Endothelial cell of umbilical vein (primary cell): ENCODE measurements around the gene DYRK1A. TPM values are rescaled to one million over a fixed set of nuclear protein-coding genes. Genes with fewer than 3 reads are reported as not detected.

ENCODE experiments used
- BruUV-seq: library from RNA; stranded (reverse); fragments of 400-500 nt; replicated peaks from 2 replicates; lab custom pipeline; 2021; lab: Mats Ljungman, UMichigan
- CTCF ChIA-PET: fragments of 300-600, 350-600 bp; sonication (Branson Sonifier 250); formaldehyde crosslinking; loops from one replicate; lab custom pipeline; 2021; ENCODE audit warnings: antibody characterized with exemption, inconsistent platforms; lab: Charles Lee
- POLR2A ChIA-PET: fragments of 300-600, 350-600 bp; sonication (Branson Sonifier 250); formaldehyde crosslinking; loops from one replicate; lab custom pipeline; 2021; ENCODE audit warnings: antibody characterized with exemption, inconsistent platforms; lab: Charles Lee
- DNase-seq: peaks from one replicate; pipeline ENCODE4 v3.0.0-alpha.2; 2011; ENCODE audit warnings: low read depth, low spot score
- FAIRE-seq: peaks from 2 replicates; lab custom pipeline; 2011; peaks lifted over from hg19 to GRCh38; lab: Jason Lieb, UNC
- H2AFZ ChIP-seq: 2 replicates; pipeline ENCODE4 v1.6.0; 2012; ENCODE audit warnings: low read depth, low read length, control low read depth, inconsistent platforms
- H3K27ac ChIP-seq: 2 replicates; pipeline ENCODE4 v1.5.1; 2011; ENCODE audit warnings: low read depth, mild to moderate bottlenecking, control low read depth, low read length, moderate library complexity; ENCODE audit not compliant: insufficient read depth
- H3K27me3 ChIP-seq, 2 experiments: 2 replicates each; pipeline versions ENCODE4 v1.6.0 to v1.6.1; 2011; ENCODE audit warnings: low read length in 2 of 2, mixed read lengths in 1 of 2; ENCODE audit not compliant: control insufficient read depth in 2 of 2, insufficient read depth in 2 of 2
- H3K36me3 ChIP-seq, 2 experiments: 2 replicates in 1 of 2; 3 replicates in 1 of 2; pipeline ENCODE4 v1.5.1; 2011; ENCODE audit warnings: low read length in 2 of 2, mild to moderate bottlenecking in 1 of 2, moderate library complexity in 1 of 2; ENCODE audit not compliant: control insufficient read depth in 2 of 2, insufficient read depth in 2 of 2; ENCODE audit errors: extremely low read depth in 1 of 2
- H3K4me1 ChIP-seq: 3 replicates; pipeline ENCODE4 v1.5.1; 2011; ENCODE audit warnings: mild to moderate bottlenecking, low read length; ENCODE audit not compliant: control insufficient read depth, insufficient read depth; ENCODE audit errors: extremely low read depth
- H3K4me2 ChIP-seq: 2 replicates; pipeline ENCODE4 v1.6.1; 2011; ENCODE audit warnings: low read length, control low read depth, mixed read lengths; ENCODE audit not compliant: insufficient read depth
- H3K4me3 ChIP-seq, 3 experiments: fragments of 200-600 bp in 1 of 3; sonication (generic), shearing (Covaris generic) in 1 of 3; replicated peaks in 1 of 3; 2 replicates each; pipeline ENCODE4 v1.5.1; 2011 to 2016; ENCODE audit warnings: control low read depth in 3 of 3, low read length in 3 of 3, mild to moderate bottlenecking in 2 of 3, inconsistent platforms in 1 of 3, low read depth in 1 of 3, moderate library complexity in 1 of 3; ENCODE audit not compliant: insufficient read depth in 1 of 3
- H3K79me2 ChIP-seq: 2 replicates; pipeline ENCODE4 v1.6.0; 2012; ENCODE audit warnings: low read length, inconsistent platforms; ENCODE audit not compliant: control insufficient read depth, insufficient read depth
- H3K9ac ChIP-seq: replicated peaks from 2 replicates; pipeline ENCODE3; 2011; ENCODE audit warnings: low read length, control low read depth; ENCODE audit not compliant: insufficient read depth; ENCODE audit errors: extremely low read depth
- H3K9me1 ChIP-seq: replicated peaks from 3 replicates; pipeline ENCODE4 v1.6.0; 2011; ENCODE audit warnings: mild to moderate bottlenecking, low read length; ENCODE audit not compliant: control insufficient read depth, insufficient read depth; ENCODE audit errors: extremely low read depth
- H3K9me3 ChIP-seq: replicated peaks from 2 replicates; pipeline ENCODE4 v1.5.1; 2012; ENCODE audit warnings: low read length, inconsistent platforms; ENCODE audit not compliant: control insufficient read depth, insufficient read depth
- H4K20me1 ChIP-seq: replicated peaks from 2 replicates; pipeline ENCODE3; 2011; ENCODE audit warnings: mild to moderate bottlenecking, low read length; ENCODE audit not compliant: control insufficient read depth, insufficient read depth; ENCODE audit errors: extremely low read depth
- EZH2 ChIP-seq: IDR thresholded peaks from 2 replicates; pipeline ENCODE4 v1.6.1; 2012; ENCODE audit warnings: borderline replicate concordance, low read depth, mild to moderate bottlenecking, moderate library complexity, low read length, inconsistent platforms; ENCODE audit not compliant: severe bottlenecking
- FOS ChIP-seq: IDR thresholded peaks from 2 replicates; pipeline ENCODE4 v1.6.1; 2011; ENCODE audit warnings: mild to moderate bottlenecking, low read length, moderate library complexity, borderline replicate concordance; ENCODE audit not compliant: insufficient read depth
- GATA2 ChIP-seq: IDR thresholded peaks from 2 replicates; pipeline ENCODE4 v1.7.0; 2011; ENCODE audit warnings: low read depth, mild to moderate bottlenecking, moderate library complexity, mixed read lengths, low read length; ENCODE audit not compliant: insufficient read length, insufficient read depth
- JUN ChIP-seq: IDR thresholded peaks from 2 replicates; pipeline ENCODE4 v1.6.1; 2011; ENCODE audit warnings: borderline replicate concordance, low read depth; ENCODE audit not compliant: insufficient read length, insufficient read depth
- MYC ChIP-seq: IDR thresholded peaks from one replicate; pipeline ENCODE4 v1.6.1; 2011; ENCODE audit warnings: mild to moderate bottlenecking, low read depth, low read length
- POLR2A ChIP-seq: IDR thresholded peaks from 2 replicates; pipeline ENCODE4 v1.6.1; 2012; ENCODE audit warnings: low read depth, mild to moderate bottlenecking, control low read depth, low read length
- POLR2AphosphoS5 ChIP-seq: IDR thresholded peaks from 2 replicates; pipeline ENCODE4 v1.6.1; 2012; ENCODE audit warnings: low read depth, mild to moderate bottlenecking, control low read depth, low read length, moderate library complexity; ENCODE audit not compliant: insufficient read depth
- dilution Hi-C: fragments of 300-500 bp; cut with MboI; formaldehyde crosslinking; loops from one replicate; pipeline ENCODE4 v1.15.0; 2019; ENCODE audit warnings: low sequenced_read_pairs; ENCODE audit not compliant: extremely low pct_ligation_motif_present
- intact Hi-C: fragments of 100-400 bp; cut with micrococcal nuclease; formaldehyde crosslinking; loops from one replicate; pipeline ENCODE4 v1.10.0; 2022
- polyA plus RNA-seq, 4 experiments: library from polyadenylated mRNA; depleted of rRNA in 3 of 4; stranded (reverse) in 3 of 4; unstranded in 1 of 4; fragments of >200 nt; gene quantifications; 2 replicates each; pipeline versions ENCODE4 v1.2.1 to v1.2.3, GENCODE V29; 2011 to 2012; ENCODE audit warnings: missing spikeins in 1 of 4
- total RNA-seq: library from RNA; stranded (reverse); gene quantifications from 2 replicates; pipeline ENCODE4 v1.2.3, GENCODE V29; 2021
- TF ChIP-seq, protein P1 (sequence below), 2 donors: IDR thresholded peaks; 1 replicate in 1 of 2; 2 replicates in 1 of 2; pipeline ENCODE4 v1.5.1; 2011; ENCODE audit warnings: low read length in 2 of 2, mild to moderate bottlenecking in 2 of 2, moderate library complexity in 2 of 2, control low read depth in 1 of 2, inconsistent platforms in 1 of 2, low read depth in 1 of 2; ENCODE audit not compliant: insufficient read depth in 1 of 2; ENCODE audit errors: extremely low read depth in 1 of 2
- TF ChIP-seq, protein P2 (sequence below): IDR thresholded peaks from 2 replicates; pipeline ENCODE4 v1.6.1; 2011; ENCODE audit not compliant: insufficient read depth, insufficient read length

DYRK1A gene
- total and polyA plus RNA-seq, 2 donors (not counting 3 experiments of a cell fraction or from before 2014, with no cell fraction given) = 51.8 to 53.7 TPM

DNA sequence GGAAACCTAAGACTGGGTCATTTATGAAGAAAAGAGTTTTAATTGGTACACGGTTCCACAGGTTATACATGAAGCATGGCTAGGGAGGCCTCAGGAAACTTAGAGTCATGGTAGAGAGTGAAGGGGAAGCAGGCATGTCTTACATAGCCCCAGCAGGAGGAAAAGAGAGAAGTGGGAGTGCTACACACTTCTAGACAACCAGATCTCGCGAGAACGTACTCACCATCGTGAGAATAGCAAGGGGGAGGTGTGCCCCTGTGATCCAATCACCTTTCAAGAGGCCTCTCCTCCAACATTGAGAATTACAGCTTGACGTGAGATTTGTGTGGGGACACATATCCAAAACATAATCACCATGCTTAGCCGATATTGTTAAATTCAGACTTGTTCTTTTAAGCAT is 62.8 kb downstream of the DYRK1A start:
- no TSS peak for BruUV-seq
- H3K27me3 ChIP-seq = no peaks in the 10 kb centered on the region
- peaks cover 0 to 10% of the 10 kb centered on the region in 2 experiments for H3K36me3 ChIP-seq
- intact Hi-C loops = no loop called here
- H3K4me1 ChIP-seq = peaks cover 9% of the 10 kb centered on the region
- dilution Hi-C loops = no loop called here
- no peak overlapping the region for H3K4me2 ChIP-seq
- H3K4me3 ChIP-seq = no peak overlapping the region
- no peaks in the 10 kb centered on the region for H3K9me1 ChIP-seq
- CTCF ChIA-PET = interaction anchor here (1.7 kb wide), 1 partner anchor 34 kb away, joined by 5 read pairs; no protein-coding TSS in a partner anchor
- H3K9me3 ChIP-seq = no peaks in the 10 kb centered on the region
- H2AFZ ChIP-seq = no peak overlapping the region
- H3K79me2 ChIP-seq = peaks cover 80% of the 10 kb centered on the region
- H3K27ac ChIP-seq = no peak overlapping the region
- FAIRE-seq (no peak), DNase-seq (no peak)
- H3K9ac ChIP-seq = no peak overlapping the region
- no peak for TF ChIP-seq GATA2
- TF ChIP-seq MYC = no peak
- TF ChIP-seq EZH2 = no peak
- TF ChIP-seq, protein P1, sequence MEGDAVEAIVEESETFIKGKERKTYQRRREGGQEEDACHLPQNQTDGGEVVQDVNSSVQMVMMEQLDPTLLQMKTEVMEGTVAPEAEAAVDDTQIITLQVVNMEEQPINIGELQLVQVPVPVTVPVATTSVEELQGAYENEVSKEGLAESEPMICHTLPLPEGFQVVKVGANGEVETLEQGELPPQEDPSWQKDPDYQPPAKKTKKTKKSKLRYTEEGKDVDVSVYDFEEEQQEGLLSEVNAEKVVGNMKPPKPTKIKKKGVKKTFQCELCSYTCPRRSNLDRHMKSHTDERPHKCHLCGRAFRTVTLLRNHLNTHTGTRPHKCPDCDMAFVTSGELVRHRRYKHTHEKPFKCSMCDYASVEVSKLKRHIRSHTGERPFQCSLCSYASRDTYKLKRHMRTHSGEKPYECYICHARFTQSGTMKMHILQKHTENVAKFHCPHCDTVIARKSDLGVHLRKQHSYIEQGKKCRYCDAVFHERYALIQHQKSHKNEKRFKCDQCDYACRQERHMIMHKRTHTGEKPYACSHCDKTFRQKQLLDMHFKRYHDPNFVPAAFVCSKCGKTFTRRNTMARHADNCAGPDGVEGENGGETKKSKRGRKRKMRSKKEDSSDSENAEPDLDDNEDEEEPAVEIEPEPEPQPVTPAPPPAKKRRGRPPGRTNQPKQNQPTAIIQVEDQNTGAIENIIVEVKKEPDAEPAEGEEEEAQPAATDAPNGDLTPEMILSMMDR (IDR thresholded peaks at IDR 0.05; ENCODE audit: extremely low read depth in 1 of 2, insufficient read depth in 1 of 2, low read depth in 1 of 2, low read length in 2 of 2) = no peak
- no peak for TF ChIP-seq POLR2A
- TF ChIP-seq, protein P2, sequence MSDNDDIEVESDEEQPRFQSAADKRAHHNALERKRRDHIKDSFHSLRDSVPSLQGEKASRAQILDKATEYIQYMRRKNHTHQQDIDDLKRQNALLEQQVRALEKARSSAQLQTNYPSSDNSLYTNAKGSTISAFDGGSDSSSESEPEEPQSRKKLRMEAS = no peak
- TF ChIP-seq FOS = no peak
- no peak for TF ChIP-seq JUN
- no peak for TF ChIP-seq POLR2AphosphoS5
- POLR2A ChIA-PET = interaction anchor here (0.5 kb wide), 1 partner anchor 12 kb away, joined by 7 read pairs; no protein-coding TSS in a partner anchor
- H4K20me1 ChIP-seq = no peaks in the 10 kb centered on the region
